Kidney epithelial cell (primary cell): ENCODE results near the gene PRUNE2. TPM values are rescaled to one million over a fixed set of nuclear protein-coding genes. Genes with fewer than 3 reads are reported as not detected.
"Not testable (repeated sequence)": the region's sequence is repeated elsewhere in the genome, so short reads cannot be mapped to it uniquely, and the experiment has no call there.

Source experiments
- DNase-seq: peaks from one replicate; pipeline ENCODE4 v3.0.0-alpha.2; 2010; ENCODE audit warnings: low read depth
- H3K27me3 ChIP-seq: 2 replicates; pipeline ENCODE4 v1.6.0; 2011; ENCODE audit warnings: low read length; ENCODE audit not compliant: control insufficient read depth, insufficient read depth
- H3K36me3 ChIP-seq: 2 replicates; pipeline ENCODE4 v1.5.1; 2011; ENCODE audit warnings: low read length; ENCODE audit not compliant: control insufficient read depth, insufficient read depth
- H3K4me3 ChIP-seq: 2 replicates; pipeline ENCODE4 v1.5.1; 2011; ENCODE audit warnings: low read depth, mild to moderate bottlenecking, control low read depth, low read length
- CTCF ChIP-seq: IDR thresholded peaks from 2 replicates; pipeline ENCODE4 v1.5.1; 2011; ENCODE audit warnings: mild to moderate bottlenecking, moderate library complexity, low read length, control low read depth, inconsistent platforms; ENCODE audit not compliant: insufficient read depth, poor library complexity, severe bottlenecking
- total RNA-seq: library from RNA; depleted of rRNA; stranded (reverse); fragments of >200 nt; gene quantifications from 2 replicates; pipeline ENCODE4 v1.2.3, GENCODE V29; 2015

The PRUNE2 gene
- total RNA-seq, 1 donor from 2014 or later: 1.0 TPM

GRCh38 chr9:76873056-76873792 lies 32.7 kb downstream of the PRUNE2 start:
- Histone ChIP-seq H3K27me3 (no peaks in the 10 kb centered on the region), H3K36me3 (no peaks in the 10 kb centered on the region), H3K4me3 (no peak overlapping the region)
- no peak for DNase-seq
- TF ChIP-seq CTCF: no peak

GRCh38 chr9:76868897-76869296 lies 37.0 kb downstream of the PRUNE2 start:
- DNase-seq: no peak

GRCh38 chr9:76866689-76867088 lies 39.2 kb downstream of the PRUNE2 start:
- no peaks in the 10 kb centered on the region for H3K27me3 ChIP-seq
- TF ChIP-seq CTCF: no peak
- no peaks in the 10 kb centered on the region for H3K36me3 ChIP-seq
- peak; percentile 76 for DNase-seq
- H3K4me3 ChIP-seq: no peak overlapping the region

More at GRCh38 chr9:76868897-76869296, 37.0 kb downstream of the PRUNE2 start:
- Histone ChIP-seq H3K36me3 (no peaks in the 10 kb centered on the region), H3K4me3 (no peak overlapping the region), H3K27me3 (no peaks in the 10 kb centered on the region)
- TF ChIP-seq CTCF: no peak

GRCh38 chr9:76863832-76864231 lies 42.1 kb downstream of the PRUNE2 start:
- no peak overlapping the region for H3K4me3 ChIP-seq
- no peaks in the 10 kb centered on the region for H3K36me3 ChIP-seq
- no peaks in the 10 kb centered on the region for H3K27me3 ChIP-seq
- no peak for DNase-seq
- no peak for TF ChIP-seq CTCF

GRCh38 chr9:76859860-76860259 lies 46.1 kb downstream of the PRUNE2 start:
- Histone ChIP-seq H3K4me3 (no peak overlapping the region), H3K36me3 (no peaks in the 10 kb centered on the region), H3K27me3 (no peaks in the 10 kb centered on the region)
- TF ChIP-seq CTCF: no peak
- DNase-seq: no peak

GRCh38 chr9:76858248-76858647 lies 47.7 kb downstream of the PRUNE2 start:
- not testable (repeated sequence) for DNase-seq, H3K4me3 ChIP-seq, H3K27me3 ChIP-seq, H3K36me3 ChIP-seq
